Heart left ventricle (tissue), 16 donors: ENCODE measurements around the gene TRMT2B. TPM values are rescaled to one million over a fixed set of nuclear protein-coding genes. Genes with fewer than 3 reads are reported as not detected.

Experiments
- ATAC-seq, 4 donors: fragments of 200-7000 bp; cut with Tn5 transposase; one replicate each; pipeline ENCODE4 v1.9.1; 2020 to 2022; ENCODE audit warnings: moderate library complexity in 4 of 4, mild to moderate bottlenecking in 3 of 4, moderate number of reproducible peaks in 1 of 4
- DNase-seq, 5 donors: peaks; one replicate each; pipeline ENCODE4 v3.0.0-alpha.2; 2020
- H3K27ac ChIP-seq, 12 donors: fragments of 200-600 bp; sonication (generic) in 4 of 12; one replicate each; pipeline versions ENCODE4 v1.5.0 to v1.8.0; 2016 to 2022; ENCODE audit warnings: mild to moderate bottlenecking in 2 of 12
- H3K27me3 ChIP-seq, 9 donors: fragments of 200-600 bp; sonication (generic) in 2 of 9; one replicate each; pipeline versions ENCODE4 v1.5.1 to v1.8.0; 2016 to 2022; ENCODE audit warnings: mild to moderate bottlenecking in 3 of 9
- H3K36me3 ChIP-seq, 9 donors: fragments of 200-600 bp; sonication (generic) in 2 of 9; one replicate each; pipeline versions ENCODE4 v1.5.0 to v1.8.0; 2018 to 2022; ENCODE audit warnings: mild to moderate bottlenecking in 2 of 9
- H3K4me1 ChIP-seq, 12 donors: fragments of 200-600 bp; sonication (generic) in 4 of 12; one replicate each; pipeline versions ENCODE4 v1.5.0 to v1.8.0; 2016 to 2022; ENCODE audit warnings: mild to moderate bottlenecking in 3 of 12
- H3K4me3 ChIP-seq, 12 donors: fragments of 200-600 bp; sonication (generic) in 4 of 12; one replicate each; pipeline versions ENCODE4 v1.5.0 to v1.8.0; 2017 to 2022; ENCODE audit warnings: mild to moderate bottlenecking in 9 of 12, moderate library complexity in 4 of 12
- H3K9me3 ChIP-seq, 12 donors: fragments of 200-600 bp; sonication (generic) in 4 of 12; one replicate each; pipeline versions ENCODE4 v1.5.0 to v1.8.0; 2016 to 2022; ENCODE audit warnings: mild to moderate bottlenecking in 1 of 12
- CTCF ChIP-seq, 12 donors: fragments of 200-600 bp; sonication (generic) in 4 of 12; IDR thresholded peaks; one replicate each; pipeline versions ENCODE4 v1.5.0 to v1.8.0; 2018 to 2022; ENCODE audit warnings: antibody characterized with exemption in 12 of 12, mild to moderate bottlenecking in 5 of 12
- POLR2A ChIP-seq, 2 donors: fragments of 450-650 bp; IDR thresholded peaks; one replicate each; pipeline ENCODE4 v1.6.1; 2017; ENCODE audit warnings: antibody characterized with exemption in 2 of 2, mild to moderate bottlenecking in 2 of 2, moderate library complexity in 2 of 2
- WGBS, 4 donors: extraction: QIAGEN DNeasy Blood & Tissue Kit in 2 of 4; methylation state at CpG; one replicate each; pipeline versions ENCODE4 v1.1.5 to v1.1.7; 2013 to 2018; 5-methylcytosine and 5-hydroxymethylcytosine counted together
- intact Hi-C, 10 donors: fragments of 100-400 bp; cut with DNase I; formaldehyde crosslinking; loops; one replicate each; pipeline versions ENCODE4 v1.11.1 to v1.14.2; 2022
- polyA plus RNA-seq, 2 donors: library from polyadenylated mRNA; stranded (reverse); fragments of 200-250 nt; gene quantifications; one replicate each; pipeline ENCODE4 v1.2.3, GENCODE V29; 2013
- total RNA-seq, 9 donors: library from RNA; depleted of rRNA in 2 of 9; stranded (reverse); fragments of >200 nt in 2 of 9; fragmentation: NEBNext Ultra II Directional in 3 of 9; extraction: Animal tissue kit (Norgen Biotek cat#: 25700) in 3 of 9; gene quantifications; one replicate each; pipeline versions ENCODE4 v1.1.0 to v1.2.4, GENCODE V29; 2016 to 2023
- donor health status: ischemic (EF 13 %, LVEDD 7.1; RV severe dilation, severe dysfunction).
- donor health status: healthy with polysubstance abuse.
- donor health status: DM: no; HTN: yes; CAD: no.
- donor health status: DM: no; HTN: no; CAD: no.
- donor health status: ischemic (EF 25% LVEDD 6.9; RV normal size, moderate dysfunction).
- donor health status: ischemic (EF 25% LVEDD 5.7; RV mildly dilated, moderate dysfunction).
- donor health status: healthy.
- donor health status: DM: yes; HTN: yes; CAD: no.
- donor health status: ischemic (EF 35%, LVEDD 5.7; RV mildly dilated, moderate dysfunction).
- donor health status: nonischemic (EF 11% LVEDD 7.7; RV severe dilation, severe dysfunction).
- donor health status: DM: yes; HTN: yes; CAD: no.
- donor health status: PGD.
- donor health status: ischemic (EF 29% LVEDD 5.4; RV normal size, mild dysfunction).
- donor health status: nonischemic (EF 23%, LVEDD 6.1; RV moderate dilation, normal function).

TRMT2B gene
- total and polyA plus RNA-seq, 11 donors: 11.9 to 21.6 (median 18.1) TPM

- Histone ChIP-seq H3K9me3 (no peaks in the 10 kb centered on the region), H3K27me3 (no peaks in the 10 kb centered on the region), H3K27ac (no peak overlapping the region), H3K4me3 (no peak overlapping the region), H3K36me3 (no peaks in the 10 kb centered on the region), H3K4me1 (no peaks in the 10 kb centered on the region)
- intact Hi-C loops: no loop called here
- no peak for ATAC-seq
- no peak for DNase-seq
- TF ChIP-seq POLR2A (IDR thresholded peaks at IDR 0.05): no peak
- no peak for TF ChIP-seq CTCF (IDR thresholded peaks at IDR 0.05)
- 81 to 97% (median 90%) methylated on average over 1 of the region's 1 CpG for WGBS, 4 donors
Observed at GRCh38 chrX:100976211-100976610, 75.7 kb downstream of the TRMT2B start.

GRCh38 chrX:100975212-100975611 is 76.7 kb downstream of the TRMT2B start:
- Histone ChIP-seq H3K27me3 (no peaks in the 10 kb centered on the region), H3K4me3 (no peak overlapping the region), H3K36me3 (no peaks in the 10 kb centered on the region), H3K27ac (no peak overlapping the region), H3K4me1 (no peaks in the 10 kb centered on the region), H3K9me3 (no peaks in the 10 kb centered on the region)
- intact Hi-C loops: no loop called here
- ATAC-seq: no peak
- no peak for DNase-seq
- TF ChIP-seq CTCF (IDR thresholded peaks at IDR 0.05): no peak
- TF ChIP-seq POLR2A (IDR thresholded peaks at IDR 0.05): no peak
- WGBS, 4 donors: 89 to 95% (median 94%) methylated on average over 3 of the region's 3 CpGs

- TF ChIP-seq POLR2A (IDR thresholded peaks at IDR 0.05): no peak
- TF ChIP-seq CTCF (IDR thresholded peaks at IDR 0.05): no peak
- ATAC-seq: no peak
- Histone ChIP-seq H3K9me3 (no peaks in the 10 kb centered on the region), H3K4me3 (no peak overlapping the region), H3K36me3 (no peaks in the 10 kb centered on the region), H3K27ac (no peak overlapping the region), H3K27me3 (no peaks in the 10 kb centered on the region), H3K4me1 (no peaks in the 10 kb centered on the region)
- intact Hi-C loops: no loop called here
- no peak for DNase-seq
- WGBS, 4 donors: 96 to 100% (median 97%) methylated on average over 10 to 19 of the region's 19 CpGs
Observed at GRCh38 chrX:100973411-100973810, 78.5 kb downstream of the TRMT2B start.

- 69 to 88% (median 77%) methylated on average over 1 of the region's 1 CpG for WGBS, 4 donors
- TF ChIP-seq CTCF (IDR thresholded peaks at IDR 0.05) (no peak), POLR2A (IDR thresholded peaks at IDR 0.05) (no peak)
- no peak for DNase-seq
- H3K27me3 ChIP-seq: no peaks in the 10 kb centered on the region
- no peaks in the 10 kb centered on the region for H3K9me3 ChIP-seq
- intact Hi-C loops: no loop called here
- no peak for ATAC-seq
- no peaks in the 10 kb centered on the region for H3K36me3 ChIP-seq
- no peak overlapping the region for H3K27ac ChIP-seq
- H3K4me3 ChIP-seq: no peak overlapping the region
- no peaks in the 10 kb centered on the region for H3K4me1 ChIP-seq
Observed at GRCh38 chrX:100969936-100970335, 82.0 kb downstream of the TRMT2B start.
